GM19372 (cell line): ENCODE results near the gene CISD3.

Experiments used
- ATAC-seq: cut with Tn5 transposase; IDR thresholded peaks from one replicate; pipeline ENCODE4 v1.9.1; 2021; ENCODE audit warnings: mild to moderate bottlenecking, low read depth, moderate library complexity; ENCODE audit not compliant: unreplicated experiment

CISD3 gene

GRCh38 chr17:38706505-38707216 is 23.5 kb upstream of the CISD3 start:
- ATAC-seq, result no peak

GRCh38 chr17:38707678-38708351 is 22.3 kb upstream of the CISD3 start:
- no peak for ATAC-seq

GRCh38 chr17:38709104-38709820 is 20.9 kb upstream of the CISD3 start:
- ATAC-seq, result no peak

GRCh38 chr17:38709864-38710603 is 20.1 kb upstream of the CISD3 start:
- no peak for ATAC-seq

- ATAC-seq, result no peak
Measured at GRCh38 chr17:38710604-38710962, 19.6 kb upstream of the CISD3 start.

GRCh38 chr17:38710985-38711384 is 19.2 kb upstream of the CISD3 start:
- no peak for ATAC-seq

GRCh38 chr17:38711792-38712571 is 18.2 kb upstream of the CISD3 start:
- ATAC-seq, result no peak

- ATAC-seq, result no peak
Measured at GRCh38 chr17:38712593-38712992, 17.5 kb upstream of the CISD3 start.

- no peak for ATAC-seq
Measured at GRCh38 chr17:38713456-38714075, 16.6 kb upstream of the CISD3 start.

- no peak for ATAC-seq
Measured at GRCh38 chr17:38715216-38715943, 14.8 kb upstream of the CISD3 start.

- ATAC-seq, result no peak
Measured at GRCh38 chr17:38716368-38717005, 13.7 kb upstream of the CISD3 start.

GRCh38 chr17:38717139-38717745 is 12.9 kb upstream of the CISD3 start:
- ATAC-seq, result no peak

- ATAC-seq, result no peak
Measured at GRCh38 chr17:38719289-38719942, 10.7 kb upstream of the CISD3 start.

GRCh38 chr17:38719943-38720641 is 10.0 kb upstream of the CISD3 start:
- no peak for ATAC-seq

GRCh38 chr17:38720941-38721340 is 9.2 kb upstream of the CISD3 start:
- no peak for ATAC-seq

GRCh38 chr17:38721802-38722201 is 8.3 kb upstream of the CISD3 start:
- ATAC-seq, result no peak

GRCh38 chr17:38724337-38724988 is 5.7 kb upstream of the CISD3 start:
- no peak for ATAC-seq
